Fibroblast of pulmonary artery (primary cell): ENCODE data around the gene HNF1B.
A peak's percentile ranks its signal among the peaks of the same experiment; 100 is the strongest.

Experiments used
- DNase-seq: peaks from one replicate; pipeline ENCODE4 v3.0.0-alpha.2; 2010; ENCODE audit warnings: low read depth
- H3K4me3 ChIP-seq: replicated peaks from 2 replicates; pipeline ENCODE4 v1.5.1; 2011; ENCODE audit warnings: low read depth, mild to moderate bottlenecking, control low read depth, low read length, moderate library complexity
- TF ChIP-seq, protein P1 (sequence below): IDR thresholded peaks from 2 replicates; pipeline ENCODE4 v1.5.1; 2011; ENCODE audit warnings: mild to moderate bottlenecking, control low read depth, low read length, inconsistent platforms; ENCODE audit errors: missing control alignments

Gene HNF1B

DNA sequence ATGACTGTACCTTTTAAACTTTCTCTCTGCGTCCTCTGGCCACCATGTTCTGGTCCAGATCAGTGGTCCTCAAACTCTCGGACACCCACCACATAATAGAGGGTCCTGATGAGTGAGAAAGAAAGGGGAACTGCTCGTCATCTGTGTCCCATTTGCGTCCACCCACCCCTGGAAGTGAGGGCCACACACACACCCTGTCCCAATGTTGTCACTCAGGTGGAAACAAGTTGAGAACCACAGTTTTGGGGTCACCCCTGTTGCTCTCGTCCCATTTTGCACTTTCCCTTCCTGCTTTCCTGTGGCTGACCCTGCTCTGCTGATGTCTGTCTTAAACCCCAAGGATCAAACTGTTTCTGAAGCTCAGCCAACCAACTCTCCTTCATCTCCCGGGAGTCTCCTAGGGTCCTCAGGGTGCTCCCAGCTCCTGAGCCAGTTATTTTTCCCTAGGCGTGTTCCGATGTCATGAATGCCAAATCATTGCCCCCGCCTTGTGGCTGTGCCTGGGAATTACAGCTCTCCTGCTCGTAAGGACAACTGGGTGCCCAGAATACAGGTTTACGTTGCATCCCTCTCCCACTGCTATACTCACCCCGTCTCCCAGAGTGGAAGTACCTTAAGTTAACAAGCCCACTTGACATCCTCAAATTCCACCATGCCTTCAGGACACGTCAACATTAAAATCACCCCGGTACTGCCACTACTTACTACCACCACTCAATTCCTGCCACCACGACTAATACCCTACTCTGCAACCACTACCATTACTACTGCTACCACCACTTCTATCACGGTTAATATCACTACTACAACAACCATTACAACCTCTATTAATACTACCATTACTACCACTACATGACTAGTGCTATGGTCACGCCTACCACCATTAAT is 26.0 kb upstream of the HNF1B start:
- TF ChIP-seq, protein P1, sequence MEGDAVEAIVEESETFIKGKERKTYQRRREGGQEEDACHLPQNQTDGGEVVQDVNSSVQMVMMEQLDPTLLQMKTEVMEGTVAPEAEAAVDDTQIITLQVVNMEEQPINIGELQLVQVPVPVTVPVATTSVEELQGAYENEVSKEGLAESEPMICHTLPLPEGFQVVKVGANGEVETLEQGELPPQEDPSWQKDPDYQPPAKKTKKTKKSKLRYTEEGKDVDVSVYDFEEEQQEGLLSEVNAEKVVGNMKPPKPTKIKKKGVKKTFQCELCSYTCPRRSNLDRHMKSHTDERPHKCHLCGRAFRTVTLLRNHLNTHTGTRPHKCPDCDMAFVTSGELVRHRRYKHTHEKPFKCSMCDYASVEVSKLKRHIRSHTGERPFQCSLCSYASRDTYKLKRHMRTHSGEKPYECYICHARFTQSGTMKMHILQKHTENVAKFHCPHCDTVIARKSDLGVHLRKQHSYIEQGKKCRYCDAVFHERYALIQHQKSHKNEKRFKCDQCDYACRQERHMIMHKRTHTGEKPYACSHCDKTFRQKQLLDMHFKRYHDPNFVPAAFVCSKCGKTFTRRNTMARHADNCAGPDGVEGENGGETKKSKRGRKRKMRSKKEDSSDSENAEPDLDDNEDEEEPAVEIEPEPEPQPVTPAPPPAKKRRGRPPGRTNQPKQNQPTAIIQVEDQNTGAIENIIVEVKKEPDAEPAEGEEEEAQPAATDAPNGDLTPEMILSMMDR, result peak; percentile 87
- H3K4me3 ChIP-seq, result no peak overlapping the region
- peak; percentile 69 for DNase-seq

DNA sequence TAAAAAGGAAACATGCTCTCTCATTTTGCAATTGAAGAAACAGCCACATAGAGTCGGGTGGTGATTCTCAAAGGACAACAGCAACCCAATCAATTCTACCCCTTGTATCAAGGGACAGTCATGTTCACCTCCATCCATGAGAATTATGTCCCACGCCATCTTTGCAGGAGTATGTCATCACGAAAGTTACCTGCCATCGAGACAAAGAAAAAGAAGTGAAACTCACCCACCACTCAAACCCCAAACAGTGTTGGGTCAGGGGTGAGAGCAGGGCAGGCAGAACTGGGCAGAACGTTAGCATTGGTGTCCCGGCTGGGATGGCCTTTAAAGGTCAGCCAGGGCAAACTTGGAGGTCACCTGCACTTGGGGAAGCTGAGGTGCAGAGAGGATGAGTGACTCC is 24.2 kb upstream of the HNF1B start:
- TF ChIP-seq, protein P1, result no peak
- DNase-seq, result no peak
- no peak overlapping the region for H3K4me3 ChIP-seq

- no peak for DNase-seq
- no peak overlapping the region for H3K4me3 ChIP-seq
These were observed 23.6 kb upstream of the HNF1B start for GRCh38 chr17:37768438-37768837.

DNA sequence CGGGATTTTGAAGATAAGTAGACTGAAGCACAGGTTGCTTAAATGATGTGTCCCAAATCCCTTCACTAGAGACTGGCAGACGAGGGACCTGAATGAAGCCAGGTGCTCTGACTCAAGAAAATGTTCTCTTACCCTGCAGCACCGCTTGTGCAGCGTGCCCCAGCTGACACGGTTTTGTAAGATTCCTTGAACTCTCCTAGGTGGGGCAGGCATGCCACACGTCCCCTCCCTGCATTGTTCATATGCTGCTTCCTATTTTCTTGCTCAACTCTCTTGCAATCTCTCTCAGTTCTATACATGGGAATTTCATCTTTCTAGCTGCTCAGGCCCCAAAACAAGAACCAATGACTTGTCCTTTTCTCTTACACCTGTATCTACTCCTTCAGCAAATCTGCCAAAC is 22.1 kb upstream of the HNF1B start:
- no peak overlapping the region for H3K4me3 ChIP-seq
- TF ChIP-seq, protein P1, result no peak
- DNase-seq, result no peak

More at GRCh38 chr17:37768438-37768837, 23.6 kb upstream of the HNF1B start:
- TF ChIP-seq, protein P1, result no peak

DNA sequence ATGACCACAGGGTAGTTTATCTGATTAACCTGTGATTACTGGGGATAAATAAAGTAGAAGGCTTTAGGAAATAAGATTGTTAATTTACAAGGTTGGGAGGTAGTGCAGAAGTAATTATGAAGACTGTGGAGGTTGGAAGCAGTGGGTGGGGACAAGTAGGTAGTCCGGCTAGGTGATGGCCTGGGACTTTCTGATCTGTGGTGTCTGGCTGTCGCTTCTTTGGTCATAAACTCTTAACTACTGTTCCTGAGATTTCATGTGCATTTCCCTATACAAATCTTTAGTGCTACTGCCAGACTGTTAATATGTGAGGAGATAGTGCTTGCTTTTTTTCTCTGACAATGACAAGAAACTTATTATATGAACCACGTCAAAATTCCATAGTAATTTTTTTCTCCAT is 19.5 kb upstream of the HNF1B start:
- TF ChIP-seq, protein P1, result no peak
- no peak overlapping the region for H3K4me3 ChIP-seq

DNA sequence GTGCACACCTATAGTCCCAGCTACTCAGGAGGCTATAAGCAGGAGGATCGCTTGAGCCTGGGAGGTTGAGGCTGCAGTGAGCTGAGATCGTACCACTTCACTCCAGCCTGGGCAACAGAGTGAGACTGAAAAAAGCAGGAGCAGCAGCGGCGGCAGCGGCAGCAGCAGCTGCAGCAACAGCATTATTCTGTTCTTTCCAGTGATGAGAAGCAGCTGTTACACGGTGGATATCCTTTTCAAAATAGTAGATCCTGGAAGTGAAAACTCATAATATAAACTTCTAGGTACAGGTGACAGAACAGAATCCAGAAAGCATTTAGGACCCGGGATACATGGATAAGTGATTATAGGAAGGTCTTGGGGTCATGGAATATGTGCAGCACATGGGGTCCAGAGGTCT is 17.8 kb upstream of the HNF1B start:
- no peak overlapping the region for H3K4me3 ChIP-seq
- TF ChIP-seq, protein P1, result no peak
- DNase-seq, result no peak

More for the DNA sequence above, 19.5 kb upstream of the HNF1B start:
- DNase-seq, result no peak

- TF ChIP-seq, protein P1, result no peak
- H3K4me3 ChIP-seq, result no peak overlapping the region
- no peak for DNase-seq
These were observed 17.1 kb upstream of the HNF1B start for GRCh38 chr17:37761961-37762360.
